HepG2 (cell line): ENCODE measurements around the gene RARA. TPM values are rescaled to one million over a fixed set of nuclear protein-coding genes. Genes with fewer than 3 reads are reported as not detected.

Experiments used
- FOSL2 ChIP-seq: sonication (generic); formaldehyde crosslinking; IDR thresholded peaks from 2 replicates; pipeline ENCODE4 v1.4.0; 2020; ENCODE audit warnings: missing genetic modification reagents
- FOXK2 ChIP-seq: fragments of 450-650 bp; IDR thresholded peaks from 2 replicates; pipeline ENCODE4 v1.6.1; 2016
- HDAC2 ChIP-seq: sonication (generic); formaldehyde crosslinking; IDR thresholded peaks from 2 replicates; pipeline ENCODE4 v1.4.0; 2020; ENCODE audit warnings: missing genetic modification reagents
- MIER2 ChIP-seq: IDR thresholded peaks from 2 replicates; pipeline ENCODE4 v1.6.1; 2016; ENCODE audit warnings: missing biosample characterization, missing genetic modification reagents
- NFE2L2 ChIP-seq: fragments of 150-350 bp; IDR thresholded peaks from 2 replicates; pipeline ENCODE4 v1.6.1; 2014; ENCODE audit warnings: low read length
- NFKB2 ChIP-seq: sonication (generic); formaldehyde crosslinking; IDR thresholded peaks from 2 replicates; pipeline ENCODE4 v1.4.0; 2020; ENCODE audit warnings: missing genetic modification reagents, borderline replicate concordance
- PCBP1 ChIP-seq: fragments of 200-400 bp; formaldehyde crosslinking; IDR thresholded peaks from 2 replicates; pipeline ENCODE4 v1.6.1; 2017; ENCODE audit warnings: mild to moderate bottlenecking, low read depth, low read length, borderline replicate concordance
- RARG ChIP-seq: sonication (generic); formaldehyde crosslinking; IDR thresholded peaks from 2 replicates; pipeline ENCODE4 v1.4.0; 2020; ENCODE audit warnings: low read depth, mild to moderate bottlenecking, missing genetic modification reagents
- TARDBP ChIP-seq: sonication (generic); formaldehyde crosslinking; IDR thresholded peaks from 2 replicates; pipeline ENCODE4 v1.8.0; 2022; ENCODE audit warnings: mild to moderate bottlenecking, missing genetic modification reagents
- TBL1XR1 ChIP-seq: fragments of 150-350 bp; IDR thresholded peaks from 2 replicates; pipeline ENCODE4 v1.6.1; 2014; ENCODE audit warnings: borderline replicate concordance, low read length; ENCODE audit not compliant: partially characterized antibody
- ZMYM4 ChIP-seq: sonication (generic); formaldehyde crosslinking; IDR thresholded peaks from 2 replicates; pipeline ENCODE4 v1.8.1; 2023; ENCODE audit warnings: mild to moderate bottlenecking, missing genetic modification reagents
- ZNF225 ChIP-seq: sonication (generic); formaldehyde crosslinking; IDR thresholded peaks from 2 replicates; pipeline ENCODE4 v1.4.0; 2020; ENCODE audit warnings: mild to moderate bottlenecking, missing genetic modification reagents
- ZNF382 ChIP-seq: sonication (generic); formaldehyde crosslinking; IDR thresholded peaks from 2 replicates; pipeline ENCODE4 v1.5.0; 2020; ENCODE audit warnings: missing genetic modification reagents, mild to moderate bottlenecking, borderline replicate concordance
- ZNF605 ChIP-seq: sonication (generic); formaldehyde crosslinking; IDR thresholded peaks from 2 replicates; pipeline ENCODE4 v1.8.0; 2022; ENCODE audit warnings: mild to moderate bottlenecking, missing genetic modification reagents
- polyA plus RNA-seq, 8 experiments: library from polyadenylated mRNA; depleted of rRNA in 3 of 8; stranded (reverse) in 7 of 8; unstranded in 1 of 8; fragments of >200 nt; fragmentation: Illumina TruSeq in 4 of 8; extraction: Trizol in 4 of 8; gene quantifications; 2 replicates each; pipeline versions ENCODE4 v1.2.1 to v1.2.3, GENCODE V29; 2011 to 2016; ENCODE audit warnings: low read depth in 4 of 8, missing spikeins in 1 of 8, mixed read lengths in 1 of 8; ENCODE audit not compliant: insufficient read depth in 1 of 8
- total RNA-seq, 5 experiments: library from RNA; depleted of rRNA; stranded (reverse); fragments of >200 nt; fragmentation: Illumina TruSeq; extraction: Trizol; gene quantifications; 2 replicates each; pipeline ENCODE4 v1.2.3, GENCODE V29; 2016; ENCODE audit warnings: low read depth in 1 of 5
- TF ChIP-seq, protein P1 (sequence below): sonication (generic); formaldehyde crosslinking; IDR thresholded peaks from 2 replicates; pipeline ENCODE4 v1.4.0; 2020; ENCODE audit warnings: low read depth, missing genetic modification reagents
- TF ChIP-seq, protein P2 (sequence below): sonication (generic); formaldehyde crosslinking; IDR thresholded peaks from 2 replicates; pipeline ENCODE4 v1.5.1; 2020; ENCODE audit warnings: mild to moderate bottlenecking, missing genetic modification reagents, moderate library complexity
- TF ChIP-seq, protein P3 (sequence below): sonication (generic); formaldehyde crosslinking; IDR thresholded peaks from 2 replicates; pipeline ENCODE4 v1.5.0; 2020; ENCODE audit warnings: missing genetic modification reagents
- TF ChIP-seq, protein P4 (sequence below): sonication (generic); formaldehyde crosslinking; IDR thresholded peaks from 2 replicates; pipeline ENCODE4 v1.4.0; 2020; ENCODE audit warnings: missing genetic modification reagents

RARA gene
- total and polyA plus RNA-seq, 2 of the 13 experiments (the other 11 are each of a cell fraction or from before 2014, with no cell fraction given): 6.4 to 8.6 TPM

DNA sequence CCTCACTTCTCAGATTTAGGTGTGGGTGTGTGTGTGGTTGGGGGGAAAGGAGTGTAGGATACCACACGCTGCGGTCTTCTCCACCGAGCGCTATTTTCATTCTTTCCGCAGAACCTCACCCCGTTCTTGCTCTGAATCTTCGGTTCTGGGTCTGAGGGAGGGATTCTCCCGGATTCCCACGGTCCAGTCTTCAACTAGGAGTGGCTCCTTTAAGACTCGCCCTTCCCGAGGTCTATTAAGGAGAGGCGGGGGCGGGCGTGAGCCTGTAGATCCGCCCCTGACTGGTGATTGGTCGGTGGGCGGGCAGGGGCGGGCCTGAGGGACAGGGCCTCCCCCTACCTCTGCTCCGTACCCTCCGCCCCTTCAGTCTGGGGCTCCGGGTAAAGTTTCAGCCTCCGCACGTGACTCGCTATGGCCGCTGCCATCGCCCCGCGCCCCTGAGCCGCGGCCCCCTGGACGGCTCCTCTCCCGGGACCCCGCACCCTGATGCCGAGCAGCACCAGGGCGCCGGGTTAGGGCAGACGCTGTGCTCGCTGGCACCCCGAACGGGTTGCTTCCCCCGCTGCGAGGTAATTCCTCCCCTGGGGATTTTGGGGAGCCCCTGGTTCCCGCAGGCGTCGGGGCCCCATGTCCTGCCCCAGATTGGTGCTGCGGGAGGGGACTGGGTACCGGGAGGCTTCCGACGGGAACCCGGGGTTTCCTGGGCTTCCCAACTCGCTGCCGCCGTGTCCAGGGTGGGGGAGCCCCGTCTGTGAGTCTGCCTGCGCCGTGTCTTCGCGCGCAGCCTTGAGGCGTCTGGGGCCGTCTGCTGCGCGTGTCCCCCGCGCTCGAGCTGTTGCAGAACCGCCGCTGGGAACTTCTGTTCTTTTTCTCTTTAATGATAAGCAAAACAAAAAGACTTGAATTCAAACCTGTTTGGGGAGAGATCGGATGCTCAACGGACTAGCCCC is 9.2 kb downstream of the RARA start (continued):
- TF ChIP-seq FOSL2 (CRISPR knock-in tag) (0 out of 2 replicates have a peak, but pooled peaks have one; percentile 4), MIER2 (CRISPR knock-in tag) (no peak), HDAC2 (CRISPR knock-in tag) (peak; percentile 68), ZMYM4 (CRISPR knock-in tag) (no peak), NFKB2 (CRISPR knock-in tag) (no peak), NFE2L2 (no peak), TBL1XR1 (no peak), FOXK2 (no peak), PCBP1 (no peak), ZNF225 (no peak), RARG (0 out of 2 replicates have a peak, but pooled peaks have one; percentile 34), TARDBP (CRISPR knock-in tag) (no peak), ZNF605 (CRISPR knock-in tag) (peak; percentile 96), ZNF382 (no peak)
- TF ChIP-seq, protein P1, sequence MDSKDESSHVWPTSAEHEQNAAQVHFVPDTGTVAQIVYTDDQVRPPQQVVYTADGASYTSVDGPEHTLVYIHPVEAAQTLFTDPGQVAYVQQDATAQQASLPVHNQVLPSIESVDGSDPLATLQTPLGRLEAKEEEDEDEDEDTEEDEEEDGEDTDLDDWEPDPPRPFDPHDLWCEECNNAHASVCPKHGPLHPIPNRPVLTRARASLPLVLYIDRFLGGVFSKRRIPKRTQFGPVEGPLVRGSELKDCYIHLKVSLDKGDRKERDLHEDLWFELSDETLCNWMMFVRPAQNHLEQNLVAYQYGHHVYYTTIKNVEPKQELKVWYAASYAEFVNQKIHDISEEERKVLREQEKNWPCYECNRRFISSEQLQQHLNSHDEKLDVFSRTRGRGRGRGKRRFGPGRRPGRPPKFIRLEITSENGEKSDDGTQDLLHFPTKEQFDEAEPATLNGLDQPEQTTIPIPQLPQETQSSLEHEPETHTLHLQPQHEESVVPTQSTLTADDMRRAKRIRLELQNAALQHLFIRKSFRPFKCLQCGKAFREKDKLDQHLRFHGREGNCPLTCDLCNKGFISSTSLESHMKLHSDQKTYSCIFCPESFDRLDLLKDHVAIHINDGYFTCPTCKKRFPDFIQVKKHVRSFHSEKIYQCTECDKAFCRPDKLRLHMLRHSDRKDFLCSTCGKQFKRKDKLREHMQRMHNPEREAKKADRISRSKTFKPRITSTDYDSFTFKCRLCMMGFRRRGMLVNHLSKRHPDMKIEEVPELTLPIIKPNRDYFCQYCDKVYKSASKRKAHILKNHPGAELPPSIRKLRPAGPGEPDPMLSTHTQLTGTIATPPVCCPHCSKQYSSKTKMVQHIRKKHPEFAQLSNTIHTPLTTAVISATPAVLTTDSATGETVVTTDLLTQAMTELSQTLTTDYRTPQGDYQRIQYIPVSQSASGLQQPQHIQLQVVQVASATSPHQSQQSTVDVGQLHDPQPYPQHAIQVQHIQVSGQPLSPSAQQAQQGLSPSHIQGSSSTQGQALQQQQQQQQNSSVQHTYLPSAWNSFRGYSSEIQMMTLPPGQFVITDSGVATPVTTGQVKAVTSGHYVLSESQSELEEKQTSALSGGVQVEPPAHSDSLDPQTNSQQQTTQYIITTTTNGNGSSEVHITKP (CRISPR knock-in tag): peak; percentile 61; the same call in 1 of the 2 replicates
- TF ChIP-seq, protein P2, sequence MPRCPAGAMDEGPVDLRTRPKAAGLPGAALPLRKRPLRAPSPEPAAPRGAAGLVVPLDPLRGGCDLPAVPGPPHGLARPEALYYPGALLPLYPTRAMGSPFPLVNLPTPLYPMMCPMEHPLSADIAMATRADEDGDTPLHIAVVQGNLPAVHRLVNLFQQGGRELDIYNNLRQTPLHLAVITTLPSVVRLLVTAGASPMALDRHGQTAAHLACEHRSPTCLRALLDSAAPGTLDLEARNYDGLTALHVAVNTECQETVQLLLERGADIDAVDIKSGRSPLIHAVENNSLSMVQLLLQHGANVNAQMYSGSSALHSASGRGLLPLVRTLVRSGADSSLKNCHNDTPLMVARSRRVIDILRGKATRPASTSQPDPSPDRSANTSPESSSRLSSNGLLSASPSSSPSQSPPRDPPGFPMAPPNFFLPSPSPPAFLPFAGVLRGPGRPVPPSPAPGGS (CRISPR knock-in tag): peak; percentile 81; the same call in 1 of the 2 replicates
- TF ChIP-seq, protein P3, sequence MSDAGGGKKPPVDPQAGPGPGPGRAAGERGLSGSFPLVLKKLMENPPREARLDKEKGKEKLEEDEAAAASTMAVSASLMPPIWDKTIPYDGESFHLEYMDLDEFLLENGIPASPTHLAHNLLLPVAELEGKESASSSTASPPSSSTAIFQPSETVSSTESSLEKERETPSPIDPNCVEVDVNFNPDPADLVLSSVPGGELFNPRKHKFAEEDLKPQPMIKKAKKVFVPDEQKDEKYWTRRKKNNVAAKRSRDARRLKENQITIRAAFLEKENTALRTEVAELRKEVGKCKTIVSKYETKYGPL (CRISPR knock-in tag): no peak
- TF ChIP-seq, protein P4, sequence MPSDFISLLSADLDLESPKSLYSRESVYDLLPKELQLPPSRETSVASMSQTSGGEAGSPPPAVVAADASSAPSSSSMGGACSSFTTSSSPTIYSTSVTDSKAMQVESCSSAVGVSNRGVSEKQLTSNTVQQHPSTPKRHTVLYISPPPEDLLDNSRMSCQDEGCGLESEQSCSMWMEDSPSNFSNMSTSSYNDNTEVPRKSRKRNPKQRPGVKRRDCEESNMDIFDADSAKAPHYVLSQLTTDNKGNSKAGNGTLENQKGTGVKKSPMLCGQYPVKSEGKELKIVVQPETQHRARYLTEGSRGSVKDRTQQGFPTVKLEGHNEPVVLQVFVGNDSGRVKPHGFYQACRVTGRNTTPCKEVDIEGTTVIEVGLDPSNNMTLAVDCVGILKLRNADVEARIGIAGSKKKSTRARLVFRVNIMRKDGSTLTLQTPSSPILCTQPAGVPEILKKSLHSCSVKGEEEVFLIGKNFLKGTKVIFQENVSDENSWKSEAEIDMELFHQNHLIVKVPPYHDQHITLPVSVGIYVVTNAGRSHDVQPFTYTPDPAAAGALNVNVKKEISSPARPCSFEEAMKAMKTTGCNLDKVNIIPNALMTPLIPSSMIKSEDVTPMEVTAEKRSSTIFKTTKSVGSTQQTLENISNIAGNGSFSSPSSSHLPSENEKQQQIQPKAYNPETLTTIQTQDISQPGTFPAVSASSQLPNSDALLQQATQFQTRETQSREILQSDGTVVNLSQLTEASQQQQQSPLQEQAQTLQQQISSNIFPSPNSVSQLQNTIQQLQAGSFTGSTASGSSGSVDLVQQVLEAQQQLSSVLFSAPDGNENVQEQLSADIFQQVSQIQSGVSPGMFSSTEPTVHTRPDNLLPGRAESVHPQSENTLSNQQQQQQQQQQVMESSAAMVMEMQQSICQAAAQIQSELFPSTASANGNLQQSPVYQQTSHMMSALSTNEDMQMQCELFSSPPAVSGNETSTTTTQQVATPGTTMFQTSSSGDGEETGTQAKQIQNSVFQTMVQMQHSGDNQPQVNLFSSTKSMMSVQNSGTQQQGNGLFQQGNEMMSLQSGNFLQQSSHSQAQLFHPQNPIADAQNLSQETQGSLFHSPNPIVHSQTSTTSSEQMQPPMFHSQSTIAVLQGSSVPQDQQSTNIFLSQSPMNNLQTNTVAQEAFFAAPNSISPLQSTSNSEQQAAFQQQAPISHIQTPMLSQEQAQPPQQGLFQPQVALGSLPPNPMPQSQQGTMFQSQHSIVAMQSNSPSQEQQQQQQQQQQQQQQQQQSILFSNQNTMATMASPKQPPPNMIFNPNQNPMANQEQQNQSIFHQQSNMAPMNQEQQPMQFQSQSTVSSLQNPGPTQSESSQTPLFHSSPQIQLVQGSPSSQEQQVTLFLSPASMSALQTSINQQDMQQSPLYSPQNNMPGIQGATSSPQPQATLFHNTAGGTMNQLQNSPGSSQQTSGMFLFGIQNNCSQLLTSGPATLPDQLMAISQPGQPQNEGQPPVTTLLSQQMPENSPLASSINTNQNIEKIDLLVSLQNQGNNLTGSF (CRISPR knock-in tag): no peak
